Stimulated activated CD4-positive, alpha-beta T cell treated with anti-CD3 and anti-CD28 coated beads, Interleukin-15, amount 100 ng/mL, for 48 hours (primary cell): Measurements from ENCODE around the gene AP2B1.
"Not testable (repeated sequence)": the region's sequence is repeated elsewhere in the genome, so short reads cannot be mapped to it uniquely, and the experiment has no call there.

ENCODE experiments used
- DNase-seq, 2 donors: peaks; one replicate each; pipeline ENCODE4 v3.0.0-alpha.2; 2020; ENCODE audit warnings: low read depth in 2 of 2

Gene AP2B1

GRCh38 chr17:35587074-35587961, at the start of gene AP2B1:
TSS of gene AP2B1 (plus strand) at chr17:35587322. CDS start at chr17:35594031, 6,709 bp downstream.
- peak; percentile 88 to 92 for DNase-seq

- no peak for DNase-seq
Observed at GRCh38 chr17:35537601-35538141, 49.5 kb upstream of the AP2B1 start, which contains the start of gene SLFN12L. TSS of gene SLFN12L (minus strand) at chr17:35537678. CDS start at chr17:35522364, 15,314 bp downstream.

- DNase-seq, result no peak
Observed at GRCh38 chr17:35539659-35540026, 47.5 kb upstream of the AP2B1 start.

- peak; percentile 30 to 35 for DNase-seq
Observed at GRCh38 chr17:35540589-35541404, 46.3 kb upstream of the AP2B1 start.

- no peak for DNase-seq
Observed at GRCh38 chr17:35541434-35541833, 45.7 kb upstream of the AP2B1 start.

GRCh38 chr17:35542990-35543389, 44.1 kb upstream of the AP2B1 start:
- no peak for DNase-seq

GRCh38 chr17:35543856-35544255, 43.3 kb upstream of the AP2B1 start:
- no peak for DNase-seq

- no peak for DNase-seq
Observed at GRCh38 chr17:35545150-35545549, 42.0 kb upstream of the AP2B1 start.

GRCh38 chr17:35546487-35546886, 40.6 kb upstream of the AP2B1 start:
- no peak for DNase-seq

- DNase-seq, result no peak
Observed at GRCh38 chr17:35548208-35548810, 38.8 kb upstream of the AP2B1 start.

- DNase-seq, result no peak
Observed at GRCh38 chr17:35548978-35549377, 38.1 kb upstream of the AP2B1 start.

GRCh38 chr17:35553310-35553709, 33.8 kb upstream of the AP2B1 start:
- no peak for DNase-seq

GRCh38 chr17:35554668-35555067, 32.5 kb upstream of the AP2B1 start:
- DNase-seq, result no peak

GRCh38 chr17:35555691-35556090, 31.4 kb upstream of the AP2B1 start:
- DNase-seq, result no peak

GRCh38 chr17:35557353-35557752, 29.8 kb upstream of the AP2B1 start:
- DNase-seq, result no peak

- no peak for DNase-seq
Observed at GRCh38 chr17:35559495-35560210, 27.5 kb upstream of the AP2B1 start.

GRCh38 chr17:35560703-35561102, 26.4 kb upstream of the AP2B1 start, which contains the start of gene SLFN14:
TSS of gene SLFN14 (minus strand) at chr17:35560819. CDS start at chr17:35558062, 2,757 bp downstream.
- no peak for DNase-seq

- not testable (repeated sequence) for DNase-seq
Observed at GRCh38 chr17:35563181-35563580, 23.9 kb upstream of the AP2B1 start.

- no peak for DNase-seq
Observed at GRCh38 chr17:35566968-35567367, 20.2 kb upstream of the AP2B1 start.

GRCh38 chr17:35568561-35568960, 18.6 kb upstream of the AP2B1 start:
- DNase-seq, result peak in 1 of 2 donors; percentile 42

GRCh38 chr17:35569405-35569804, 17.7 kb upstream of the AP2B1 start:
- DNase-seq, result no peak
